OCI-LY3 (cell line): ENCODE measurements around the gene CHCHD4.

Experiments used
- CTCF ChIP-seq: fragments of 200-600, 300-600 bp; sonication (generic); IDR thresholded peaks from 2 replicates; pipeline ENCODE4 v1.5.1; 2014; ENCODE audit warnings: antibody characterized with exemption, low read length, low read depth
- EZH2phosphoT487 ChIP-seq: fragments of 200-600 bp; shearing (Covaris generic); IDR thresholded peaks from 2 replicates; pipeline ENCODE4 v1.6.1; 2018; ENCODE audit warnings: antibody characterized with exemption, mixed run types, low read depth

- no peak for TF ChIP-seq CTCF
- TF ChIP-seq EZH2phosphoT487 = no peak
Observed at GRCh38 chr3:14132689-14133088, 8.0 kb upstream of the CHCHD4 start.
